ENCODE data around the gene DIP2C.

DIP2C gene

GRCh38 chr10:572696-573095 lies 116.8 kb downstream of the DIP2C start:
- DNase-seq: no peak
- Mint-ChIP-seq H3K4me1 (no peaks in the 10 kb centered on the region), H3K27ac (no peak overlapping the region), H3K27me3 (peaks cover 18 to 29% of the 10 kb centered on the region in 2 donors), H3K9me3 (peaks cover 8 to 14% of the 10 kb centered on the region in 2 donors), H3K36me3 (peaks cover 0 to 7% of the 10 kb centered on the region in 2 donors), H3K4me3 (no peak overlapping the region)
- ATAC-seq (replicated peaks): no peak

GRCh38 chr10:571688-572451 lies 117.6 kb downstream of the DIP2C start:
- Mint-ChIP-seq H3K27ac (no peak overlapping the region), H3K4me1 (no peaks in the 10 kb centered on the region), H3K4me3 (no peak overlapping the region), H3K27me3 (peaks cover 18 to 29% of the 10 kb centered on the region in 2 donors), H3K36me3 (peaks cover 0 to 7% of the 10 kb centered on the region in 2 donors), H3K9me3 (peaks cover 8 to 14% of the 10 kb centered on the region in 2 donors)
- no peak for ATAC-seq (replicated peaks)
- DNase-seq: no peak

GRCh38 chr10:571166-571565 lies 118.3 kb downstream of the DIP2C start:
- no peaks in the 10 kb centered on the region for H3K4me1 Mint-ChIP-seq
- H3K36me3 Mint-ChIP-seq: peaks cover 0 to 7% of the 10 kb centered on the region in 2 donors
- H3K27ac Mint-ChIP-seq: no peak overlapping the region
- H3K27me3 Mint-ChIP-seq: peaks cover 18 to 29% of the 10 kb centered on the region in 2 donors
- DNase-seq (no peak), ATAC-seq (replicated peaks) (no peak)
- H3K4me3 Mint-ChIP-seq: no peak overlapping the region
- H3K9me3 Mint-ChIP-seq: peaks cover 8 to 14% of the 10 kb centered on the region in 2 donors

GRCh38 chr10:570628-571163 lies 118.8 kb downstream of the DIP2C start:
- no peak overlapping the region for H3K27ac Mint-ChIP-seq
- ATAC-seq (replicated peaks): no peak
- peaks cover 8 to 14% of the 10 kb centered on the region in 2 donors for H3K9me3 Mint-ChIP-seq
- no peak overlapping the region for H3K4me3 Mint-ChIP-seq
- H3K36me3 Mint-ChIP-seq: peaks cover 0 to 7% of the 10 kb centered on the region in 2 donors
- no peaks in the 10 kb centered on the region for H3K4me1 Mint-ChIP-seq
- peaks cover 14 to 29% of the 10 kb centered on the region in 2 donors for H3K27me3 Mint-ChIP-seq
- DNase-seq: no peak

GRCh38 chr10:569961-570627 lies 119.4 kb downstream of the DIP2C start:
- no peak overlapping the region for H3K4me3 Mint-ChIP-seq
- no peaks in the 10 kb centered on the region for H3K4me1 Mint-ChIP-seq
- ATAC-seq (replicated peaks) (no peak), DNase-seq (no peak)
- peaks cover 13 to 32% of the 10 kb centered on the region in 2 donors for H3K27me3 Mint-ChIP-seq
- H3K27ac Mint-ChIP-seq: no peak overlapping the region
- H3K36me3 Mint-ChIP-seq: peaks cover 0 to 7% of the 10 kb centered on the region in 2 donors
- peaks cover 8 to 19% of the 10 kb centered on the region in 2 donors for H3K9me3 Mint-ChIP-seq

GRCh38 chr10:568848-569247 lies 120.6 kb downstream of the DIP2C start:
- no peak for ATAC-seq (replicated peaks)
- Mint-ChIP-seq H3K9me3 (peaks cover 16 to 29% of the 10 kb centered on the region in 2 donors), H3K27me3 (peaks cover 20 to 43% of the 10 kb centered on the region in 2 donors), H3K4me3 (no peak overlapping the region), H3K4me1 (no peaks in the 10 kb centered on the region), H3K36me3 (peaks cover 0 to 16% of the 10 kb centered on the region in 2 donors), H3K27ac (no peak overlapping the region)
- no peak for DNase-seq

GRCh38 chr10:567869-568268 lies 121.6 kb downstream of the DIP2C start:
- DNase-seq (no peak), ATAC-seq (replicated peaks) (no peak)
- Mint-ChIP-seq H3K27ac (no peak overlapping the region), H3K27me3 (peaks cover 20 to 40% of the 10 kb centered on the region in 2 donors), H3K9me3 (peaks cover 17 to 37% of the 10 kb centered on the region in 2 donors), H3K4me1 (no peaks in the 10 kb centered on the region), H3K4me3 (no peak overlapping the region), H3K36me3 (peaks cover 0 to 16% of the 10 kb centered on the region in 2 donors)

GRCh38 chr10:566241-566885 lies 123.1 kb downstream of the DIP2C start:
- H3K27me3 Mint-ChIP-seq: peaks cover 26 to 33% of the 10 kb centered on the region in 2 donors
- no peak for ATAC-seq (replicated peaks)
- peaks cover 0 to 16% of the 10 kb centered on the region in 2 donors for H3K36me3 Mint-ChIP-seq
- no peak for DNase-seq
- no peak overlapping the region for H3K27ac Mint-ChIP-seq
- no peaks in the 10 kb centered on the region for H3K4me1 Mint-ChIP-seq
- H3K9me3 Mint-ChIP-seq: peaks cover 17 to 37% of the 10 kb centered on the region in 2 donors
- no peak overlapping the region for H3K4me3 Mint-ChIP-seq

GRCh38 chr10:565676-566075 lies 123.8 kb downstream of the DIP2C start:
- Mint-ChIP-seq H3K9me3 (peaks cover 17 to 37% of the 10 kb centered on the region in 2 donors), H3K4me3 (no peak overlapping the region), H3K27ac (no peak overlapping the region), H3K27me3 (peaks cover 24 to 32% of the 10 kb centered on the region in 2 donors), H3K36me3 (peaks cover 0 to 16% of the 10 kb centered on the region in 2 donors), H3K4me1 (no peaks in the 10 kb centered on the region)
- no peak for DNase-seq
- ATAC-seq (replicated peaks): no peak

- no peak for DNase-seq
- no peaks in the 10 kb centered on the region for H3K4me1 Mint-ChIP-seq
- H3K27me3 Mint-ChIP-seq: peaks cover 18 to 27% of the 10 kb centered on the region in 2 donors
- ATAC-seq (replicated peaks): no peak
- no peak overlapping the region for H3K27ac Mint-ChIP-seq
- H3K9me3 Mint-ChIP-seq: peaks cover 13 to 32% of the 10 kb centered on the region in 2 donors
- no peak overlapping the region for H3K4me3 Mint-ChIP-seq
- peaks cover 0 to 11% of the 10 kb centered on the region in 2 donors for H3K36me3 Mint-ChIP-seq
Observed at GRCh38 chr10:565146-565545, 124.3 kb downstream of the DIP2C start.

GRCh38 chr10:563827-564226 lies 125.6 kb downstream of the DIP2C start:
- Mint-ChIP-seq H3K27ac (no peak overlapping the region), H3K27me3 (peaks cover 23 to 27% of the 10 kb centered on the region in 2 donors), H3K4me3 (no peak overlapping the region), H3K4me1 (peaks cover 0 to 2% of the 10 kb centered on the region in 2 donors), H3K36me3 (peaks cover 0 to 11% of the 10 kb centered on the region in 2 donors), H3K9me3 (peaks cover 9 to 26% of the 10 kb centered on the region in 2 donors)
- DNase-seq (no peak), ATAC-seq (replicated peaks) (no peak)

GRCh38 chr10:562142-562541 lies 127.3 kb downstream of the DIP2C start:
- Mint-ChIP-seq H3K4me1 (peaks cover 0 to 4% of the 10 kb centered on the region in 2 donors), H3K4me3 (no peak overlapping the region), H3K27me3 (peaks cover 21 to 23% of the 10 kb centered on the region in 2 donors), H3K9me3 (peaks cover 9 to 22% of the 10 kb centered on the region in 2 donors), H3K27ac (no peak overlapping the region), H3K36me3 (peaks cover 0 to 8% of the 10 kb centered on the region in 2 donors)
- no peak for DNase-seq
- ATAC-seq (replicated peaks): no peak

GRCh38 chr10:561721-562120 lies 127.7 kb downstream of the DIP2C start:
- H3K4me1 Mint-ChIP-seq: peaks cover 0 to 4% of the 10 kb centered on the region in 2 donors
- no peak for ATAC-seq (replicated peaks)
- no peak overlapping the region for H3K4me3 Mint-ChIP-seq
- DNase-seq: no peak
- H3K9me3 Mint-ChIP-seq: peaks cover 9 to 22% of the 10 kb centered on the region in 2 donors
- peaks cover 24 to 27% of the 10 kb centered on the region in 2 donors for H3K27me3 Mint-ChIP-seq
- H3K36me3 Mint-ChIP-seq: peaks cover 0 to 8% of the 10 kb centered on the region in 2 donors
- H3K27ac Mint-ChIP-seq: no peak overlapping the region
